ENCODE results near the gene SLCO1C1.

The SLCO1C1 gene

DNA sequence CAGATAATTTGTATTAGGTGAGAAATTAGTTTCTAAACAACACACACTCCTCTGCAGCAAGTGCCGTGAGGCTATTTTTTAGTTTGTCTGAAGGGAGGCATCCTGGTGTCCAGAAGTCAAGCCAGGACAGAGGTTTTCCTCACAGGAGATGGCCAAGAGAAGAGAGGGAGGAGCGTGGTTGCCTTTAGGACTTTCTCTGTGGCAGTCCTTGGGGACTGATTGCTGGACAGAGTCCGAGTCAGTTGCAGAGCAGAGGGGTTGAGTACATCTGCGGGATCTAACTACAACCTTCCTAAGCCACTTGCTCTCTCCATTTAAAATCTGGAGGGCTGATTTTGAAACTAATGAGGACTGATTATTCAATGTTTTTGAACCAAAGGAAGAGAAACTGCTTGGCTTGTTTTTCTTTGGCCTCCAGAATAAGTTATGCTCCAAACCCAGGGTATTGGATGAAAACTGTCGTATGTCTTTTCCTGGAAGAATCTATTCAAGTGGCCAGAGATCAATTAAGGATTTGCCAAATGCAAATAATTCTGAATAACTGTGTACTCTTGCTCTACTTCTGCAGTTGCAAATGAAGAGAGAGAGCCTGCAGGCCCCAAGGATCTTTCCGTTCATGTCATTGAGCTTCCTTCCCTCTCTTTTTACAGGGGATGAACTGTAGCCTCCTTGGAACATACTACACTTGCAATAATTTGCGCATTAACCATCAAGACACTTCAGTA is 1.2 kb downstream of the SLCO1C1 start:
- TF ChIP-seq, protein P1, sequence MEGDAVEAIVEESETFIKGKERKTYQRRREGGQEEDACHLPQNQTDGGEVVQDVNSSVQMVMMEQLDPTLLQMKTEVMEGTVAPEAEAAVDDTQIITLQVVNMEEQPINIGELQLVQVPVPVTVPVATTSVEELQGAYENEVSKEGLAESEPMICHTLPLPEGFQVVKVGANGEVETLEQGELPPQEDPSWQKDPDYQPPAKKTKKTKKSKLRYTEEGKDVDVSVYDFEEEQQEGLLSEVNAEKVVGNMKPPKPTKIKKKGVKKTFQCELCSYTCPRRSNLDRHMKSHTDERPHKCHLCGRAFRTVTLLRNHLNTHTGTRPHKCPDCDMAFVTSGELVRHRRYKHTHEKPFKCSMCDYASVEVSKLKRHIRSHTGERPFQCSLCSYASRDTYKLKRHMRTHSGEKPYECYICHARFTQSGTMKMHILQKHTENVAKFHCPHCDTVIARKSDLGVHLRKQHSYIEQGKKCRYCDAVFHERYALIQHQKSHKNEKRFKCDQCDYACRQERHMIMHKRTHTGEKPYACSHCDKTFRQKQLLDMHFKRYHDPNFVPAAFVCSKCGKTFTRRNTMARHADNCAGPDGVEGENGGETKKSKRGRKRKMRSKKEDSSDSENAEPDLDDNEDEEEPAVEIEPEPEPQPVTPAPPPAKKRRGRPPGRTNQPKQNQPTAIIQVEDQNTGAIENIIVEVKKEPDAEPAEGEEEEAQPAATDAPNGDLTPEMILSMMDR (IDR thresholded peaks at IDR 0.05; ENCODE audit: low read length, missing control alignments) = no peak
- no peak for DNase-seq (ENCODE audit: low read depth)
- H3K4me3 ChIP-seq (replicated peaks; ENCODE audit: low read depth, low read length) = no peak overlapping the region

DNA sequence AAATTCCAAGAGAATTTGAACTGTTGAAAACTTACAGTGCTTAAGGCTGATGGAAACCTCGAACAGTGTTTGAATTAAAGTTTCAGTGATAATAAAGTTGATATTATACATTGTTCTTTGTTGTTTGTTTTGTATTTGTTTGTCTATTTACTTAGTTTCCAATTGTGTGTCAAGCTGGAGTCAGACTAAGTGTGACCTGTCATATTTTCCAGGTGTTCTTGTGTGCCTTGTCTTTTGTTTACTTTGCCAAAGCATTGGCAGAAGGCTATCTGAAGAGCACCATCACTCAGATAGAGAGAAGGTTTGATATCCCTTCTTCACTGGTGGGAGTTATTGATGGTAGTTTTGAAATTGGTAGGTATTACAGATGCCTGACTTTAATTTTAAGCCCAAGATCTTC is 6.0 kb downstream of the SLCO1C1 start:
- H3K4me3 ChIP-seq (replicated peaks; ENCODE audit: low read depth, low read length) = no peak overlapping the region
- no peak for DNase-seq (ENCODE audit: low read depth)
- TF ChIP-seq, protein P1 (IDR thresholded peaks at IDR 0.05; ENCODE audit: low read length, missing control alignments) = no peak

DNA sequence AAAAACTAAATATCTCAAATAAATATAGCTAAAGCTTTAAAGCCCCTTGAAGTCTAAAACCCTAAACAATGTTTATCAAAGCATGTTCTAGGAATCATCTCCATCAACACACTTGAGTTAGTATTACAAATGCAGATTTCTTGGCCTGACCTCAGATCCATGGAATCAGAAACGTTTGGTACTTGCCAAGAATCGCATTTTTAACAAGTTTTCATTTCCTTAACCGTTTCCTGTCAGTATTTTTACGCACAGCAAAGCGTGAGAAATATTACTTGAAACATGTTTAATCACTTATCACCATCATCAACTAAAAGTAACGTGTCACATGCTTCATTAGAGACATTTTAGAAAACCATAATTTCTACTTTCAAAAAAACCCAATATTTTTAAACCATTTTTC is 9.7 kb downstream of the SLCO1C1 start:
- TF ChIP-seq, protein P1 (IDR thresholded peaks at IDR 0.05; ENCODE audit: low read length, missing control alignments) = no peak
- DNase-seq (ENCODE audit: low read depth) = peak; percentile 3

DNA sequence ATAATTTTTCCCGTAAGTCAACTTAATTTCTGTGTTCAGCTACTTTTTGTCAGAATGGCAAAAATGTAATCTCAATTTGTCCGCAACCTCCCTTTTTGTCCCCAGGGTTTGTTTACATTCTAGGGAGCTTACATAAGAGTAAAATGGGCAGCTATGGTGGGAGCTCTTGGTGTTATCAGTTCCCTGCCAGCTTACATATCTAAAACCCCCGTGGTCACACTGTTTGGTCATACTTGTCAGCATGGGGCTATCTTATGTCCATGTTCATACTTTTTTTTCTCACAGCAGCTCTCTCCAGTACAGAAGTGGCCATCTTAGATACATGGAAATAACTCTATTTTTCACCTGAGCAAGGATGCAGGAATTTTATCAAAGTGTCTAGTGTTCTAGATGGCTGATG is 16.7 kb downstream of the SLCO1C1 start:
- H3K4me3 ChIP-seq (replicated peaks; ENCODE audit: low read depth, low read length) = no peak overlapping the region
- no peak for DNase-seq (ENCODE audit: low read depth)
- TF ChIP-seq, protein P1 (IDR thresholded peaks at IDR 0.05; ENCODE audit: low read length, missing control alignments) = no peak

More for the DNA sequence above, 9.7 kb downstream of the SLCO1C1 start:
- H3K4me3 ChIP-seq (replicated peaks; ENCODE audit: low read depth, low read length) = no peak overlapping the region

DNA sequence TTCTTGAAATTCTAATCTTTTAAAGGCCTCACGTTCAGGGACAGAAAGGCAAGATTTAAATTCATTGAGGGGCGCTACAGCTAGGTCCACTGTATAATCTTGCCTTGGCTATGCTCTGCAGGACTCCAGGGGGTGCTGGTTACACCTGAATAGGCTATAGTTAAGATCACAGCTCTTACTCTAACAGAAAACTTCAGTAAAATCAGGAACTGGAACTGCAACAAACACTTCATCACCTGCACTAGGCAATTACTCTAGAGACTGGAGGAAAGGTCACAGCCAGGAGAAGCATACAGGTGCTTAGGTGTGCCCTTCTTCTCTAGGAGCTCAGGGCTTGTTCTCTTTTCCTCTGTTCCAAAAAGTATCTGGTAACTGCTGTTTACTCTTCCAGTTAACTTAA is 20.9 kb downstream of the SLCO1C1 start:
- H3K4me3 ChIP-seq (replicated peaks; ENCODE audit: low read depth, low read length) = no peak overlapping the region
- TF ChIP-seq, protein P1 (IDR thresholded peaks at IDR 0.05; ENCODE audit: low read length, missing control alignments) = no peak
- DNase-seq (ENCODE audit: low read depth) = no peak

DNA sequence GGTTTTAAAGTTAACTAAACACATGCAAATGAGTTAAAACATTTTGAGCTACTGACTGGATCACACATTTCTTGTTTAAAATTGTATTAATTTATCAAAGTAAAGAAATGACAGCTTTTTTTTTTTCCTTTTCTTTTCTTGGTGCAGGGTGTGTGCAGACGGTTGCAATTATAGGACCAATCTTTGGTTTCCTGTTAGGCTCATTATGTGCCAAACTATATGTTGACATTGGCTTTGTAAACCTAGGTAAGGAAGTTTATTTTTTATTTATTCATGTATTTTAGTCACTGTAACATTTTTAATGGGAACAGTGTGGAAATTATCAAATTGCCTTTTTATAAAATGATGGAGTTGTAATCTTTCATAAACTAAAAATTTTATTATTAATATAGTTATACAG is 21.9 kb downstream of the SLCO1C1 start:
- H3K4me3 ChIP-seq (replicated peaks; ENCODE audit: low read depth, low read length) = no peak overlapping the region
- TF ChIP-seq, protein P1 (IDR thresholded peaks at IDR 0.05; ENCODE audit: low read length, missing control alignments) = no peak
- no peak for DNase-seq (ENCODE audit: low read depth)

DNA sequence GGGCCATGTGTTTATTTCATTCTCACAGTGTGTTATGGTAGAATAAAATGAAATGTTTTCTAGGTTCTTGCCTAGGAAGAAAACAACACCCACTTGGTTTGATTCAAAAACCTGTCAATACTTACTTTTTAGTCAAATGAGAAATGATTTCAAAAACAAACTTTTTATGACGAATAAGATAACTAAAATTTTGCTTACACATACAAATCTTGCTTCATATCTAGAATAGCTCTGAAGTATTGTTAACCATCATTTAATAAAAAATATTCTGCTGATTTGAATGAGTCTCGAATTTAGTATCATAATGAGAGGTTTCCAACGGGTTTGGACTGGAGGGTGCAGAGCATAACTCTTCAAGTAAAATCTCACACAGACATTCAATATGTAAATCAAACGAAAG is 23.2 kb downstream of the SLCO1C1 start:
- TF ChIP-seq, protein P1 (IDR thresholded peaks at IDR 0.05; ENCODE audit: low read length, missing control alignments) = no peak
- H3K4me3 ChIP-seq (replicated peaks; ENCODE audit: low read depth, low read length) = no peak overlapping the region

More for the DNA sequence above, 23.2 kb downstream of the SLCO1C1 start:
- no peak for DNase-seq (ENCODE audit: low read depth)
